ENCODE results near the gene PRSS57. TPM values are rescaled to one million over a fixed set of nuclear protein-coding genes. Genes with fewer than 3 reads are reported as not detected.
A peak's percentile ranks its signal among the peaks of the same experiment; 100 is the strongest.

Gene PRSS57
- total and polyA plus RNA-seq, 2 of the 8 experiments (the other 6 are each of a cell fraction or from before 2014, with no cell fraction given): not detected

DNA sequence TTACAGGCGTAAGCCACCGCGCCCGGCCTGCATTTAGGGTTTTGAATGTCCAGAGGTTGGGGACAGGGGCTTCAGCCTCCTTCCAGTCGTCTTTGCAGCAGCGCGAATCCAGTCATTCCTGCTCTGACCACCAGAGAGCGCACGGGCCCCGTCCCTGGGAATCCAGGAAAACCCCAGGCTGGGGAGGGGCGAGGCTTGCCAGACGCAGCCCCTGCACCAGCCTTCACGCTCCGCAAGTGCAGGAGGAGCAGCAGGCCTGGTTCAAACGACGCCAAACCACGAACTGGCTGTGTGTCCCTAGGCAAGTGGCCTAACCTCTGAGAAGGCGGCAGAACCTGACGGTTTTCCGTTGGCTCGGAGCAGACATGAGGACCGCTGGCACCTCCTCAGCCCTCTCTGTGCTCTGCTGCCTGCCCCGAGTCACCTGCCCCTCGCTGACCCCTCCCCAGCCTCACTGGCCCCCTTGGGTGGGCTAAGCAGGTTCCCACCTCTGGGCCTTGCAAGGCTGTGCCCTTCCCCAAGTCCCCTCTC, 30.3 kb downstream of the PRSS57 start (continued):
- TF ChIP-seq, protein P1, sequence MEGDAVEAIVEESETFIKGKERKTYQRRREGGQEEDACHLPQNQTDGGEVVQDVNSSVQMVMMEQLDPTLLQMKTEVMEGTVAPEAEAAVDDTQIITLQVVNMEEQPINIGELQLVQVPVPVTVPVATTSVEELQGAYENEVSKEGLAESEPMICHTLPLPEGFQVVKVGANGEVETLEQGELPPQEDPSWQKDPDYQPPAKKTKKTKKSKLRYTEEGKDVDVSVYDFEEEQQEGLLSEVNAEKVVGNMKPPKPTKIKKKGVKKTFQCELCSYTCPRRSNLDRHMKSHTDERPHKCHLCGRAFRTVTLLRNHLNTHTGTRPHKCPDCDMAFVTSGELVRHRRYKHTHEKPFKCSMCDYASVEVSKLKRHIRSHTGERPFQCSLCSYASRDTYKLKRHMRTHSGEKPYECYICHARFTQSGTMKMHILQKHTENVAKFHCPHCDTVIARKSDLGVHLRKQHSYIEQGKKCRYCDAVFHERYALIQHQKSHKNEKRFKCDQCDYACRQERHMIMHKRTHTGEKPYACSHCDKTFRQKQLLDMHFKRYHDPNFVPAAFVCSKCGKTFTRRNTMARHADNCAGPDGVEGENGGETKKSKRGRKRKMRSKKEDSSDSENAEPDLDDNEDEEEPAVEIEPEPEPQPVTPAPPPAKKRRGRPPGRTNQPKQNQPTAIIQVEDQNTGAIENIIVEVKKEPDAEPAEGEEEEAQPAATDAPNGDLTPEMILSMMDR (IDR thresholded peaks at IDR 0.05; ENCODE audit: control extremely low read depth in 1 of 3, insufficient read depth in 1 of 3, low read depth in 1 of 3, low read length in 3 of 3): peak; percentile 93 to 98 (median 97)
- 0 out of 2 replicates have a peak, but pooled peaks have one; percentile 8 for TF ChIP-seq YY1 (IDR thresholded peaks at IDR 0.05; ENCODE audit: low read depth, low read length)
- TF ChIP-seq SIN3A (conservative IDR thresholded peaks at IDR 0.05 in 1 of 2, IDR thresholded peaks at IDR 0.05 in 1 of 2; ENCODE audit: low read depth in 1 of 2, low read length in 2 of 2): 0 out of 4 replicates have a peak, but pooled peaks of 1 of the 2 experiments have one; percentile 62
- no peak for TF ChIP-seq BRCA1 (IDR thresholded peaks at IDR 0.05; ENCODE audit: low read depth, low read length)
- TF ChIP-seq GABPA (IDR thresholded peaks at IDR 0.05; ENCODE audit: borderline replicate concordance, insufficient read depth, low read length): peak; percentile 77; the same call in 1 of the 2 replicates
- 0 out of 2 replicates have a peak, but pooled peaks have one; percentile 12 for TF ChIP-seq TEAD4 (IDR thresholded peaks at IDR 0.05; ENCODE audit: low read depth, low read length)
- TF ChIP-seq RBBP5 (IDR thresholded peaks at IDR 0.05; ENCODE audit: borderline replicate concordance, low read depth, low read length): 0 out of 2 replicates have a peak, but pooled peaks have one; percentile 46

Measured in H1 (cell line).